WTC11 (cell line): ENCODE measurements around the gene XCL1. TPM values are rescaled to one million over a fixed set of nuclear protein-coding genes. Genes with fewer than 3 reads are reported as not detected.

ENCODE experiments used
- ATAC-seq: fragments of 200-7000 bp; cut with Tn5 transposase; 2 replicates; pipeline ENCODE4 v1.10.0; 2021; ENCODE audit warnings: mild to moderate bottlenecking, moderate library complexity
- CTCF ChIA-PET: fragments of 300-600 bp; sonication (Branson Sonifier 250); formaldehyde crosslinking; loops from one replicate; lab custom pipeline; 2021; ENCODE audit warnings: antibody characterized with exemption; lab: Charles Lee
- POLR2A ChIA-PET: fragments of 350-600 bp; sonication (Branson Sonifier 250); formaldehyde crosslinking; loops from one replicate; lab custom pipeline; 2021; ENCODE audit warnings: antibody characterized with exemption; lab: Charles Lee
- DNase-seq: peaks from one replicate; pipeline ENCODE4 v3.0.0; 2021; ENCODE audit warnings: low spot score
- H3K27ac Mint-ChIP-seq: 2 replicates; pipeline ENCODE4 v1.8.0; 2021; ENCODE audit warnings: mixed read lengths
- H3K27me3 Mint-ChIP-seq: 2 replicates; pipeline ENCODE4 v1.8.0; 2021; ENCODE audit warnings: low read depth, mild to moderate bottlenecking, moderate library complexity, mixed read lengths
- H3K36me3 Mint-ChIP-seq: 2 replicates; pipeline ENCODE4 v1.8.0; 2021; ENCODE audit warnings: mixed read lengths
- H3K4me1 Mint-ChIP-seq: 2 replicates; pipeline ENCODE4 v1.8.0; 2022; ENCODE audit warnings: mixed read lengths
- H3K4me3 Mint-ChIP-seq: 2 replicates; pipeline ENCODE4 v1.8.0; 2021; ENCODE audit warnings: mild to moderate bottlenecking, moderate library complexity, mixed read lengths
- H3K9me3 Mint-ChIP-seq: 2 replicates; pipeline ENCODE4 v1.8.0; 2021; ENCODE audit warnings: mixed read lengths
- ARID4B ChIP-seq: sonication (generic); formaldehyde crosslinking; IDR thresholded peaks from 2 replicates; pipeline ENCODE4 v1.8.0; 2023; ENCODE audit warnings: missing genetic modification reagents, mild to moderate bottlenecking, borderline replicate concordance
- ATF3 ChIP-seq: sonication (generic); formaldehyde crosslinking; conservative IDR thresholded peaks from 2 replicates; pipeline ENCODE4 v1.8.1; 2022; ENCODE audit warnings: mild to moderate bottlenecking, missing genetic modification reagents
- E2F1 ChIP-seq: sonication (generic); formaldehyde crosslinking; IDR thresholded peaks from 2 replicates; pipeline ENCODE4 v1.8.0; 2022; ENCODE audit warnings: mild to moderate bottlenecking, missing genetic modification reagents
- FOXJ3 ChIP-seq: sonication (generic); formaldehyde crosslinking; IDR thresholded peaks from 2 replicates; pipeline ENCODE4 v1.9.0; 2021; ENCODE audit warnings: missing genetic modification reagents, mild to moderate bottlenecking, borderline replicate concordance
- FOXP1 ChIP-seq: sonication (generic); formaldehyde crosslinking; IDR thresholded peaks from 2 replicates; pipeline ENCODE4 v1.8.0; 2022; ENCODE audit warnings: missing genetic modification reagents, mild to moderate bottlenecking, moderate library complexity, borderline replicate concordance
- MXD4 ChIP-seq: fragments of 250-450 bp; sonication (Bioruptor Pico); IDR thresholded peaks from 2 replicates; pipeline ENCODE4 v1.8.0; 2021; ENCODE audit warnings: mild to moderate bottlenecking, moderate library complexity, borderline replicate concordance
- NR1H2 ChIP-seq: sonication (generic); formaldehyde crosslinking; IDR thresholded peaks from 2 replicates; pipeline ENCODE4 v1.9.0; 2021; ENCODE audit warnings: mild to moderate bottlenecking, moderate library complexity, missing genetic modification reagents
- NR2C2 ChIP-seq: sonication (generic); formaldehyde crosslinking; IDR thresholded peaks from 2 replicates; pipeline ENCODE4 v1.8.0; 2022; ENCODE audit warnings: mild to moderate bottlenecking, missing genetic modification reagents
- NR3C1 ChIP-seq: sonication (generic); formaldehyde crosslinking; conservative IDR thresholded peaks from 2 replicates; pipeline ENCODE4 v1.8.1; 2023; ENCODE audit warnings: low read depth, mild to moderate bottlenecking, missing genetic modification reagents
- OVOL2 ChIP-seq: fragments of 250-450 bp; sonication (Bioruptor Pico); IDR thresholded peaks from 2 replicates; pipeline ENCODE4 v1.9.0; 2021; ENCODE audit warnings: mild to moderate bottlenecking, borderline replicate concordance
- PREB ChIP-seq: sonication (generic); formaldehyde crosslinking; IDR thresholded peaks from 2 replicates; pipeline ENCODE4 v1.8.1; 2022; ENCODE audit warnings: mild to moderate bottlenecking, missing genetic modification reagents, moderate library complexity, borderline replicate concordance
- PRRX2 ChIP-seq: fragments of 250-450 bp; sonication (Bioruptor Pico); IDR thresholded peaks from 2 replicates; pipeline ENCODE4 v1.8.0; 2021; ENCODE audit warnings: mild to moderate bottlenecking
- SMAD3 ChIP-seq: sonication (generic); formaldehyde crosslinking; IDR thresholded peaks from 2 replicates; pipeline ENCODE4 v1.8.0; 2022; ENCODE audit warnings: missing genetic modification reagents, mild to moderate bottlenecking, borderline replicate concordance
- SOX15 ChIP-seq: fragments of 250-450 bp; sonication (Bioruptor Pico); IDR thresholded peaks from 2 replicates; pipeline ENCODE4 v1.9.0; 2021; ENCODE audit warnings: mild to moderate bottlenecking
- TP53 ChIP-seq: sonication (generic); formaldehyde crosslinking; IDR thresholded peaks from 2 replicates; pipeline ENCODE4 v1.8.1; 2023; ENCODE audit warnings: mild to moderate bottlenecking, missing genetic modification reagents
- USF2 ChIP-seq: sonication (generic); formaldehyde crosslinking; IDR thresholded peaks from 2 replicates; pipeline ENCODE4 v1.8.1; 2023; ENCODE audit warnings: mild to moderate bottlenecking, missing genetic modification reagents, moderate library complexity
- ZBTB43 ChIP-seq: sonication (generic); formaldehyde crosslinking; IDR thresholded peaks from 2 replicates; pipeline ENCODE4 v1.8.1; 2023; ENCODE audit warnings: mild to moderate bottlenecking, missing genetic modification reagents
- ZMAT4 ChIP-seq: fragments of 250-450 bp; sonication (Bioruptor Pico); IDR thresholded peaks from 2 replicates; pipeline ENCODE4 v1.9.0; 2021; ENCODE audit warnings: mild to moderate bottlenecking
- total RNA-seq: library from RNA; stranded (reverse); gene quantifications from 3 replicates; pipeline ENCODE4 v1.2.3, GENCODE V29; 2021

The XCL1 gene
- total RNA-seq, 1 experiment from 2014 or later = 1.1 TPM

GRCh38 chr1:168628807-168629206, 52.4 kb downstream of the XCL1 start:
- Mint-ChIP-seq H3K9me3 (no peaks in the 10 kb centered on the region), H3K27me3 (no peaks in the 10 kb centered on the region; the same call in 1 of the 2 replicates), H3K4me1 (peaks cover 2% of the 10 kb centered on the region; the same call in 1 of the 2 replicates), H3K4me3 (no peak overlapping the region), H3K36me3 (no peaks in the 10 kb centered on the region), H3K27ac (no peak overlapping the region)
- ChIA-PET CTCF (interaction anchor here (1.5 kb wide), 1 partner anchor 9 kb away, joined by 4 read pairs; no protein-coding TSS in a partner anchor), POLR2A (no interaction called here)
- ATAC-seq = no peak
- TF ChIP-seq ZMAT4 (CRISPR knock-in tag) (no peak), TP53 (no peak), NR3C1 (CRISPR knock-in tag) (no peak), E2F1 (CRISPR knock-in tag) (no peak), PREB (CRISPR knock-in tag) (no peak), SOX15 (CRISPR knock-in tag) (no peak), ZBTB43 (no peak), USF2 (CRISPR knock-in tag) (no peak), NR1H2 (CRISPR knock-in tag) (no peak), FOXJ3 (CRISPR knock-in tag) (no peak), PRRX2 (CRISPR knock-in tag) (no peak)
- DNase-seq = no peak

GRCh38 chr1:168629466-168629865, 53.1 kb downstream of the XCL1 start:
- CTCF ChIA-PET = no interaction called here
- TF ChIP-seq OVOL2 (CRISPR knock-in tag) (no peak), ARID4B (no peak), SMAD3 (CRISPR knock-in tag) (no peak), NR2C2 (no peak), FOXJ3 (CRISPR knock-in tag) (no peak), FOXP1 (no peak), MXD4 (no peak), ATF3 (CRISPR knock-in tag) (no peak)
- Mint-ChIP-seq H3K36me3 (no peaks in the 10 kb centered on the region), H3K4me3 (no peak overlapping the region), H3K4me1 (peaks cover 2% of the 10 kb centered on the region; the same call in 1 of the 2 replicates), H3K9me3 (no peaks in the 10 kb centered on the region), H3K27ac (no peak overlapping the region), H3K27me3 (no peaks in the 10 kb centered on the region; the same call in 1 of the 2 replicates)
- POLR2A ChIA-PET = no interaction called here
- ATAC-seq = no peak
- DNase-seq = no peak
